Measurements from ENCODE around the gene OPCML.

The OPCML gene

DNA sequence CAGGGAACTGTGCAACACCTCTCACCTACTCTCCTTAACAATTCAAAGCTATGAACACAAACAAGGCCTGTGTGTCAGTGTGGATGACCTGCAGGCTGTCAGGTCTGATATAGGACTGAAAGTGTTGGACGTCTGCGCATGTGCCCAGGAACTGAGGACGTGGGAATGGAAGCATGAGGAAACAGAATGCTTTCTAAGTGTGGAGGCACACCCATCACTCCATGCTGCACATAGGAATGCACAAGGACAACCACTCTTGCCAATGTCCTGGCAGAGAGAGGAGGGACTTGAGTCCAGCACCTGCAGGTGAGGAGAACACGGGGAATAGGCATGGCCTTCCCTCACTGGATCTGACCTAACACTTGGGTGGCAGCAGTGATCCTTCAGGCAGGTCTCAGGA lies 874.3 kb downstream of the OPCML start:
- DNase-seq (ENCODE audit: low spot score): no peak

DNA sequence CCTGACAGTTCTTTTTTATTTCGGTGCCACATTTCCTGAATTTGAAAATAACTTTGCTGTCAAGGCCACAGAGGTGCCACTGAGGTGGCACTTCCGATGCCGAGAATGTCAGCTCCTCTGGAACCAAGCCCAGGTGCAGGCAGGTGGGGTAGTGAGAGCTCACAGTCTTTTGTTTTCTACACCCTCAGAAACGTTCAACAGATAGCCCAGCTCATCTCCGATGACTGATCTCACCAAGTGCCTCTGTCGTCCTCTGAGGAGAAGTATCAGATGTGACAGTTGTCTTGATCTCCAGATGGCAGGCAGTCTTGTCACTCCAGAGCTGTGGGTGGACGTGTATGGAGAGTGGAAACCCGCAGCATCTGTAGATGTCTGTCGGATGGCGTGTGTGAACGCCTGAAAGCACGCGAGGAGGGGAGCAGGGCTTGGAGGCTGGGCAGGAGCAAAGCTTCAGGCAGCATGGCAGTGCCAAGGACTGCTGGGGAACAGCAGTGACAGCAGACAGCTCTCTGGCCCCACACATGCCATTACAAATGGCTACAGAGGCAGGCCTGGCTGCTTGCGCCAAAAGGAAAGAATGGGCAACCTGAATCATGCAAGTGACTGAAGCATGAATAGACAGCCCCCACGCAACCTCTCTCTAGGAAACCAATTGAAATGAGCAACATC lies 877.0 kb downstream of the OPCML start:
- no peak for DNase-seq (ENCODE audit: low spot score)

DNA sequence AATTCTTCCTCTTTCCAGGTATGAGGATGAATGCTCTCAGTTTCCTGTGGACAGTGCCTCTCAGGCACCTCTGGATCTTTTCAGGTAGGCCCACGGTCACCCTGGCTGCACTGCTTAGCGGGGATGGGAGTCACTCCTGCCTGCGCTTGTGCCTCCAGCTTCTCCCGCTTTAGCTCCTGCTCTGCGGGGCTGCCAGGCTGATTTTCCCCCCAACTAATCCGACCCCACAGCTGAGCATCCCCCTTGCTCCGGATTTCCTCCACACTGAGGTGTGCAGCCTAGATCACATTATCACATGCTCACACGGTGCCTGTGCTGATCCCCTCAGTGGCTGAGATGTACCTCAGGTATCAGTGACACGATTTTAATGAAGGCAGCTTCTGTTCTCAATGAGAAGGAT lies 879.1 kb downstream of the OPCML start:
- no peak for DNase-seq (ENCODE audit: low spot score)

DNA sequence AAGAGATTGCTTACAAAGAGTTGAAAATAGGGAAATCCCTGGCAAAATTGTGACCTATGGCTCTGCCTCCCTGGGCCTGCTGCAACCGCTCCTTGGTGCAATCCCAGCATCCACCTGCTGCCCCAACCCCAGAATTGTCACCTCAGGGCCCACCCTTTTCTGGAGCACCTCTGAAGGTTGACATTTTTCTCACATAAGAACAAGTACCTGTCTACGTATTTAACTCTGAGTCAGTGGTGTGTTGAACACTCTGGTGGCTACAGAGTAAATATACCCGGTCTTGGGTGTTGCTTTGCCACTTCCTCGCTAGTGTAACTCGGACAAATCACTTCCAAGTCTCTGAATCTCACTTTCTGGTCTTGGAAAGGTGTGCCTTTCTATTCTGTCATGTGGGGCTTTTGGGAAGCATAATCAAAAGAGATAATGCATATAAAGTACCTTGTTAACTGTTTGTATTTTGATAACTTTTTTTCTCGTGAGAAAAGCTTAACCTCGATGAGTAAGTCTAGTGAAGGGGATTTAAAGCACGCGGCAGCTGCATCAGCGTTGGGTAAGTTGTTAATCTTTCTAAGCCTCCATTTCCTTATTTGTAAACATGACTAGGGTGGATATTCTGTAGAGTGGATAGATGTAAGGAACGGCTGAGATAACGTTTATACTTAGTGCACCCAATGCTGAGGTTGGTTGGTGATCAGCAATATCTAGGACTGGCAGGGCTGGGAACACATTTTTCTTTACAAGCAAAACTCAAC lies 881.2 kb downstream of the OPCML start:
- DNase-seq (ENCODE audit: low spot score): no peak

DNA sequence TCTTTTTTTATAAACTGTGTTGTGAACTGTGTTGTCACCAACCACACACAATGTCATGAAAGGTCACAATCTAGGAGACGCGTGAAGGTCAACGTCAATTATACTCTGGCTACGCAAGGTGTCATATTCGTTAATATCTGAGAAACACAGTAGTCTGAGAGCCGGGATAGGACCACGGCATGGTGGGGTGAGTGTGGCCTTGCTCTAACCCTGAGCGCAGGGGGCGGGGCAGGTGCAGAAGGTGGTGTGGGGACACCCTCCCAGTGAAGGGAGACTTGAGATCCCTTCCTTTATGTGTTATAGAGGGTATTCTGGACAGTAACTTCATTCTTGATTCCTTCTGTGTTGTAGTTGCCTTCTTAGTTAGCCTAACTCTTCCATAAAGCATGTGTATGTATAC lies 883.0 kb downstream of the OPCML start:
- no peak for DNase-seq (ENCODE audit: low spot score)

DNA sequence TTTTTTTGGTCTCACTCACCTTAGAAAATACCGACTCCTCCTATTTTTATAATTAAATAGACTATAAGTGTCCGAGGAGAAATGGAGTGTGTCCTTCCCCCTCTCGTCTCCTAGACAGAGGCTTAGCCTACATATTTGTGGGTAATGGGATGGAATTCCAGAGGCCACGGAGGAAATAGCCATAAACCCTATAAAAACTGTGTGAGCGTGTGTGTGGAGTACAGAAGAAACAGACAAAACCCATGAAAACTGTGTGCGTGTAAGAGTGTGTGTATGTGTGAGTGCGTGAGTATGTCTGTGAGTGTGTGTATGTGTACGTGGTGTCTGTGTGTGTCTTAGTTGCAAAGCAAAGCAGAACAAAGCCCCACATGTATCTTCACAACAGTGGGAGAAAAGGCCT lies 883.5 kb downstream of the OPCML start:
- DNase-seq (ENCODE audit: low spot score): no peak

DNA sequence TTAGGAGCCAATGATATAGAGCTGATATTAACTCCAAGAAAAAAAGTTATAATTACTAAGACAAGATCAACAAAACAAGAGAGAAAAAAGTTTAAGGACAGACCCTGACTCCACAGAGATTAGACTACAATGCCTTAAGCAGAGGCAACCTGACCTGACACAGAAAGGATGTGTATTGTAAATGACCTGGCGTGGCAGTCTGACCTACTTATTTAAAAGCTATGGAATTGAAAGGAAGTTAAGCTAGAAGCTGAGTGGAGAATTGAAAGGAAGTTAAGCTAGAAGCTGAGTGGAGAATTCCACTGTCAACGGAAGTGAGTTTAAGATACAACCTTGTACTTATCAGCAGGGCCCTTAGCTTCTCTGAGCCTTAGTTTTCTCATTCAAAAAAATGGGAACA lies 885.4 kb downstream of the OPCML start:
- no peak for DNase-seq (ENCODE audit: low spot score)

DNA sequence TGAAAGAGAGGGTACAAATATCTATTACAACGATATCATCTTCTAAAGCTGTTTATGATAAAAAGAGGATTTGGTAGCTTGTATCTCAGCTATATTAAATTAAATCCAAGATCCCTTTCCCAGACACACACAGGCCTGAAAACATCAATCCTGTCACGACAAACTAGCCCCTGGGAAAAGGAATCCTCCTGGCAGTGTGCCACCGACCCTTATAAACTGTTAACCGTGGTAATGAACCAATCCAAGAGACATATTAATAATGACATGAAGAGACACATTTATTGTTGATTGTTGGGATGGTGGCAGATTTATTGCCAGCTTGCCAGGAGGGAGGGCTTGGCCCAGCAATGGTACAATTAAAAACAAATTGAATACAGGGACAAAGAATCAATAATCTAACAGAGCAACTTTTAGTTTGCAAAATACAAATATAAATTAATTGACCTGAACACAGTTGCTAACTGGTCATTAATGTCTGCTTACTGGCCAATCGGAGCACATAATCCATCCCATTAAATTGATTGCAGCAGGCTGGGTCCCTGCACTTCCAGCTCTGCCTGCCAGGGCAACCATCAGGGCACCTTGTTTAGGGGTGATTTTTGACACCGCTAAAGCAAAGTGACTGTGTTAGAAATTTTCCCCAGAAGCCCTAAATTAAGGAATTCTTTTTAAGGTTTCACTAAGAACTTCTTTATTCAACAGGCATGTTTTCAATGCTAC lies 887.6 kb downstream of the OPCML start:
- no peak for DNase-seq (ENCODE audit: low spot score)

DNA sequence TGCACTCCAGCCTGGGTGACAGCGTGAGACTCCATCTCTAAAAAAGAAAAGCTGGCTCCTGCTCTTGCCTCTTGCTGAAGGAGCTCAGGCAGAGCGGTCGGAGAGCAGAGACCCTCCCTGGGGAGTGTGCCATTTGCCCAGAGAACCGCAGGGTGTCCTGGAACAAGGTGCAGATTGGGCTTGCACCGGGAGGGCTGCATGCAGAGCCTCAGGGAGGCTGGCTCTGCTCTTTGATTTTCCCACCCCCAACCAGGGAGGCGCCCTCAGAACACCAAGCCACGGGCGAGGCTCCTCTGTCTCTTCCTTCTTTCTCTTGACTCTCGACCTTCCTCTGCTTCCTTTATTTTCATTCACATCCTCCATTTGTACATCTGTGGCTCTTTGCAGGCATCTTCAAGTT lies 889.1 kb downstream of the OPCML start:
- DNase-seq (ENCODE audit: low spot score): no peak

DNA sequence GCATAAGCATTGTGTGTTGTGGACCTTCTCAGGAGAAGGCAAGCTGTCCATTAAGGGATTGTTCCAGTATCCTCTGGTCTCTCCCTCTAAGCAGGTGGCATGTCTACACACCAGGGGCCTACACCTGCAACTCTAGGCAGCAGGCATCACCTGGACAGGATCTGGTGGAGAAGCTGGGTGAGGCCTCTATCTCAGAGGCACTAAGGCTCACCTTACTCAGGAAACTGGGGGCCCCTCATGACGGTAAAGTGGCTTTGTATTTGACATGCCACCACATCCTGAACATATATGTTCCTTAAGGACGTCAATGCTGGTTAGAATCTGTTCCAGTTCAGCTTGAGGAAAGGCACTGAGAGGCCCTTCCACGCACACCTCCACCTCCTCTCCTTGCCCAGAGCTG lies 891.3 kb downstream of the OPCML start:
- no peak for DNase-seq (ENCODE audit: low spot score)

DNA sequence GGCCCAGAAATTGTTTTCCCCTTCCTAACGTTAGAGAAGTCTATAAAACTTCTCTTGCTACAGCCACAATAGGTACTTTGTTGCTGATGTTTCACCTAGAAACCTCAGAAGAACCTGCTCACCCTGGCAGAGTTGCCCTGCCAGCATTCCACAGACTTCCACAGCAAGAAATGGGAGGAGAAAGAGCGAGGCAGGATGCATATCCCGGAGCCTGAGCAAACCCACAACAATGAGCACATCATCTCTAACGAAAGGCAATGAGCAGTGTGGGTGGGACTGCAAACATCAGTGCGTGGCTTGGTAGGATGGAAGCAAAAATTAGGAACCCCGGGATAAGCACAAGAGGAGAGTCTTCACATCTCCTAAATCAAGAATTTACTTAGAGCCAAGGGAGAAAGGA lies 892.3 kb downstream of the OPCML start:
- DNase-seq (ENCODE audit: low spot score): no peak

DNA sequence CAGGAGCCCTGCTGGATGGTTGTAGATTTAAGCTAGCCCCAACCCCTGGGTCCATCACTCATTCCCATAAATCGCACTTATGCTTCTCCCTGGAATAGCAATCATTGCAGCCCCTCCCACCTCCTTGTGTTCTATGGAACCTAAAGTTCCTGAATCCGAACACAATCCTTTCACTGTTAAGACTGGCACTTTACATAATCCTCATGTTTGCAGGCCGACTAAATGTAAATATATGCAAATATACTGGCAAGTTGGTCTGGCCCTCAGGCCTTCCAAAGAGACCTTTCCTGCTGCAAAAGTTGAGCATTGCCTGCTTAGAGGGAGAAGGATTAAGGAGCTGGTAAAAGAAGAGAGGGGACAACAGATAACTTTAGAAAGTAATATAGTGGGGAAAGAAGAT lies 892.9 kb downstream of the OPCML start:
- no peak for DNase-seq (ENCODE audit: low spot score)

DNA sequence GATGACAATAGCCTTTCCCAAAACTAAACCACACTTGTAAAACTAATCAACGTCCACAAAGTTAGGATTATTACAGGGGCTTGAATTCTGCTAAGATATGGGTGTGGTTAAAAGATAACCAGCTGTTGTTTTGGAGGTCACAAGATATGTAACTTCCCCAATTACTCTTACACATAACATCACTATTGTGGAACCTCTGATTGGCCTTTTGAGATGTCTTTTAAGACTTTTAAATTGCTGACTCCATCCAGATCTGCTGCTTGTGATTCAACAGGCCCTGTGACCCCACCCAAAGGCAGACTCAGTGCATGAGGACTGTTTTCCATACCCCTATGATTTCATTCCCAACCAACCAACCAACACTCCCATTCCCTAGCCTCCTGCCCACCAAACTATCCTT lies 893.9 kb downstream of the OPCML start:
- DNase-seq (ENCODE audit: low spot score): no peak

DNA sequence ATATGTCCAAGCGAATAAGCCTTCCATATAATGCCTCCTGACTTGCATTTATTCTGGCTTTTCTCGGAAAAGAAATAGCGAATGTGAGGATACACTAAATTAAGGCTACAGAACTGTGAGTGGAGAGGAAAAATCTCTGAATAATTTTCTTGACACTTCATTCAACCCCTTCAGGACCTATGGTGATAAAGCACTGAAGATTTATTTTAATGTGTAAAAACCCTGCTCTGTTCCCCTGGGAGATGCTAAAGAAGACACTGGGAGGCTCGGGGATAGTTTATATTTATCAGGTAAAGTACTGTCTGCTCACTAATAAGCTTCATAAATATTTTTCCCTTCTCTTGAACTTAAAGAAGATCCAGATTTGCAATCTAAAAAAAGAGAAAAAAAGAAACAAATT lies 895.8 kb downstream of the OPCML start:
- DNase-seq (ENCODE audit: low spot score): no peak

DNA sequence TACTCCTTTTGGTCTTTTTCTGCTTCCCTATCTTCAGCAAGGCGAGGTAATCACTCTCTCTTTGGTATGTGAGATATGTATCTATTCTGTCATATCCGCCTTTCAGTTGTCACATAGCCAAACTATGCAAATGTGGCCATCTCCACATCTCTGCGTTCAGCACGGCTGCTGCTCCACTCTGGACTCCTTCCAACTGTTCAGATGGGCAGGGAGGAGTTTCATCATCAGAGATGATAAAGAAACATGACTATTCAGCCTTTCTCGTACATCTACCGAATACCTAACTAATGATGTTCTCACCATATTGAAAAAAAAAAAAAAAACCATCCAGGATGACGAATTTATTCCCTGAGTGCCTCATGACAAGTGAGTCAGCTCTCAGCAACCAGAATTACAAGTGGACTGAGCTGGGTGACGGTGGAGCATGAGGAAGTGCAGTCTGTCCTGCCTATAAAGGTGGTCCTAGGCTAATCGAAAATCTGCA lies 899.6 kb downstream of the OPCML start:
- no peak for DNase-seq (ENCODE audit: low spot score)

DNA sequence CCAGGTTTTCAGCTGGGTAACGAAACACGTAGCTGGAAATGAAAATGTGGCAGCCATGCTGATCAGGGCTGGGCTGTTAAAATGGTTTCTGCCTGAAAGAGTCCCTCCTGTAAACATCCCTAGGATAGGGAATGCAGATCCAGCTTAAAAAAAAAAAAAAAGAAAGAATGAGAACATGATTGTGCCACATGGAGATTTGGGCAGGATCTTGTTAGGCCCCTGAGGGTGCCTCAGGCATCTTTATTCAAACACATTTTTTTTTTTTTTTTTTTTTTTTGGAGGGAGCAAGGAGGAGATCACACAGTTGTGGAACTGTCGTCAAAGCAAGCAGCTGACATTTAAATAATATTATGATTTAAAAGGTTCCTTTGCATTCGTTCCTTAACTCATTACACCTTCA lies 900.3 kb downstream of the OPCML start:
- no peak for DNase-seq (ENCODE audit: low spot score)

DNA sequence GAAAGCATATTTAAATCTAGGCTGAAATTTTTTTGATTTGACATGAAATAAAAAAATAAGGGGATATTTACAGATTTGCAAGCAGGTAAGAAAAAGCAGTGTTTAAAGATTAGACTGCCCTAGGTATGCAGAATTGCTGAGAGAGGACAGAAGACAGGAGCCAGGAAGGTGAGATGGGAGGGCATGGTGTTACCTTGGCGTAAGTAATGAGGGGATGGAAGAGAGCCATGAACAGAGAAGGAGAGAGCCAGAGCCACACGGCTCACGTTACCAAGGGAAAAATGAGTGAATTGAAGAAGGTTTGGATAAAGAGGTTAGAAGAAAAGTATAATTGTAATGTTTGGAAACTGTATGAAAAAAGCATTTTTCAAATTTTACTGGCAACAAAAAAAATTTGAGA lies 904.3 kb downstream of the OPCML start:
- DNase-seq (ENCODE audit: low spot score): no peak

DNA sequence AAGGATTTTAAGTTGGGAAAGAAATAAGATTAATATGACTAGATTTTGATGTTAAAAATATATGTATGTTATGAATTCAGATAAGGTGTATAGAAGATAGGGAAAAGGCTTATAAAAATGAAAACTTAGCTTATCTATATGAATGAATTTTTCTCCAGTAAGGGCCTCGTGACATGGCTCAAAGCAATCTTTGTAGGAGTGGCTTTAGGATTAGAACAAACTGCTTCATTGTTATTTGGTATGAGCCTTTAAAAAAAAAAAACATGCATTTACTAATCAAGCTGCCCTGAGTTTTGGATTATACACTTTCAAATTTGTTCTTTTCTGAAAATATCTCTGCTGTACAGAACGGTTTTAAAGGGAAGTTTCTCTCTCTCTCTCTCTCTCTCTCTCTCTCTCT lies 905.9 kb downstream of the OPCML start:
- DNase-seq (ENCODE audit: low spot score): no peak

DNA sequence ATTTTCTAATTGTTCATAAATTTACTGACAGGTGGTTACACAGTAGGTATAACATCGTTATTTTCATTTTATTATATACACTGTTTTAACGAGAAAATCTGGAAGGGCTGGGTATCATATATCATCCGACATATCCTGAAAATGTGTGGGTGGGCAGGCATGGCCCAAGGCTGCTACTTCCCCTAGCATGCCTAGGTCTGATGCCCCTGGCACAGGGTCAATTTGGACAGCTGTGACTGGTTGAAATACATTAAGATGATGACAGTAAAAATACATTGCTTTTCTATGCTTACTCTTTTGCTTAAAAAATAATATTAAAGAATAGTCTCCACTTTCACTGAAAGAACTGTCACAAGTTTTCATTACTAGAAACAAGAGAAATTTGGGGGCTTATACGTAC lies 908.8 kb downstream of the OPCML start:
- no peak for DNase-seq (ENCODE audit: low spot score)

DNA sequence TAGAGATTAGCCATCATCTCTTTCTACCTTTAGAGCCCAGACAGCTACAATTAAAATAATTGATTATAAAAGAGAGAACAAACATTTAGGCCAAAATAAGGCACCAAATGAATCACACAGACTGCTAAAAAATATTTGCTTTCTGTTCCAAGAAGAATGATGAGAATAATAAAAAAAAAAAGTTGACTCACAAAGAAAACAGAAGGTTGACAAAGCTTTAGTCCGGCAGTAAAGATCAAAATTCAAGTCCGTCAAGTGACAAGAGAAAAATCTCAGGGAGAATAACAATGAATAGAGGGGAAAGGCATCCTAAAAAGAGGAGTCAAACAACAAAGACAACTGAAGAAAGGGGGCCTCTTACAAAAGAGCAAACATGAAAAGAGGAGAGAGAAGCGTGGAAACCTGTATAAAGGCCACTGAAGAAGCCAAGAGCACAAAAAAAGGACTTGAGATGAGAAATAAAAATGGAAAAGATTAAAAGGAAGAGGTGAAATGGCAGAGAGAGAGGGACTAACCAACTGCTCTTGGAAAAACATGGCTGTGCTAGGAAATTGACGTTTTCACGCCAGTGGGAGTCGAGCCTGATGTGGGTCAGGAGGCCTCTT lies 910.2 kb downstream of the OPCML start:
- DNase-seq (ENCODE audit: low spot score): no peak

DNA sequence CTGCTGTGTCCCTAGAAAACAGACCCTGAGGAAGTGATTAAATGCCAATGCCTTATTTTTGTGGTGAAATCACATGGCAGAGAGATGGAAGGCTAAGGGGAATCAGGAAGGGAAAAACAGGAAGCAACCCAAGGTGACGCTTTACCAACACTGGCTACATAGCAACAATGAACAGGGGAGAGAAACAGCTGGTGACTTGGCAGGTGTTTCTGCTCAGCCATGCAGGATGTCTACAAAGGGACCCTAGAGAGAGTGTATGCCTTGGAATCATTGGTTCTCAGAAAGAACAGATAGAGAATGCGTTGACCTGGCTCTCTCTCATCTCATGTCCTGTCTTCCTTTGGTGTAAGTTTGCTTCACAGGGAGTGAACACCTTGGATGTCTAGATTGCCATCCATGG lies 911.9 kb downstream of the OPCML start:
- DNase-seq (ENCODE audit: low spot score): no peak

DNA sequence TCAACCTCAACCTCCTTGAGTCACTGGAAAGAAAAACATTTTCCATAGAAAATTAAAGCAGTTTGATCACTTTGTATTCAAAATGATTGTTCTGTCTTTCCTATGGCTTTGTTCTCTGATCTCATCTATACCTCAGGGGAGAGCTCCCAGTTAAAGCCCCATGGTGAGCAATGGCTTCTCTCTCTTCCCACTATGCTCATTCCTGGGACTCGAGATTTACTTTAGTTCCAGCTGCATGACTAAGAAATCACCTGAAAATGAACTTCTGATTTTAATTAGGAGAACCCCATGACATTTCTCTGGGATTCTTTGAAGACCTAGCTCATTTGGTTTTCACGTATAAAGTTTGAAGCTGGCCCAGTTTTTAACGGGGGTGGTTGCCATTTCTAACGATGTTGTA lies 921.5 kb downstream of the OPCML start:
- DNase-seq (ENCODE audit: low spot score): no peak

DNA sequence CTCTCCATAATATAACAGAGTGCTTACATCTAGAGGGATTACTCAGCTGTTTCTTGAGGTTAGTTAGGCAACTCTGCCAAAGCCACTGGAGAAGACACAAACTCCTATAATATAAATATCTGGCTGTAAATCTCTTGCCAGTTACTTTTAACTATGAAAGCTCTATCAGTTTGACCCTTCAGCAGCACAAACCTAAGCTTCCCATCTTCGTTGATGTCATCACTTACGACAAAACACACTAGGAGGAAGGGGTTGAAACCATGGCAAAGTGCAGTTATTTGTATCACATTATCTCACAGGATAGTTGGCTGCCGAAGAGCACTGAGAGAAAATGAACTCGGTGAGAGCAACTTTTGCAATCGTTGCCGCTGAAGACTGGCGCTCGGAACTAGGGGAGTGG lies 922.1 kb downstream of the OPCML start:
- no peak for DNase-seq (ENCODE audit: low spot score)
